Measurements from ENCODE around the gene PLCH1.

PLCH1 gene

DNA sequence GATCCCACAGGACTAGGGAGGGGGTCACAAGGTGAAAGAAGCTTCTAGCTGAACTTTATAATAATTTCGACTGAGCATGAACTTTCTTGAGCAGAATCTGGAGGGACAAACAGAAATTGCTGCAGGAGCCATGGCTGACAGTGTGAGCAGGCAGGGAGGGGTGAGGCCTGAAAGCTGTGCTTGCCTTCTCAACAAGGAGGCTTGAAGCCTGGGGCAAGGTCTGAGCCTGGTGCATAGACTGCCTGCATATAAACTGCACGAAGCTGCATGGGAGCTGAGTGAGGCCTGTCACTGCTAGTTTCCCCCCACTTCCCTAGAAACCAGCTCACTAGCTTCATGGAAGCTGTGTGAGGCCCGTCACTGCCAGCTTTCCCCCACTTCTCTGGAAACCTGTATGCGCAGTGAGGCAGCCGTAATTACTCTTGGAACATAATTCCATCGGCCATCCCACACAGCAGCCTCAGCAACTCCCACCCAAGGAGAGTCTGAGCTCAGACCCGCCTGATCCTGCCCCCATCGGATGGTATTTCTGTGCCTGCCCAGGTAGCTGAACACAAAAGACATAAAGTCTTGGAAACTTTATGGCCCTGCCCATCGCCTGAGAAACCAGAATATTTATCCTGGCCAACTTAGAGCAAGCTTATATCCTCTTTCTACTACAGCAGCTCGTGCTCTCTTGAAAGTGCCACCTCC lies 136.5 kb downstream of the PLCH1 start:
- no peak for DNase-seq

DNA sequence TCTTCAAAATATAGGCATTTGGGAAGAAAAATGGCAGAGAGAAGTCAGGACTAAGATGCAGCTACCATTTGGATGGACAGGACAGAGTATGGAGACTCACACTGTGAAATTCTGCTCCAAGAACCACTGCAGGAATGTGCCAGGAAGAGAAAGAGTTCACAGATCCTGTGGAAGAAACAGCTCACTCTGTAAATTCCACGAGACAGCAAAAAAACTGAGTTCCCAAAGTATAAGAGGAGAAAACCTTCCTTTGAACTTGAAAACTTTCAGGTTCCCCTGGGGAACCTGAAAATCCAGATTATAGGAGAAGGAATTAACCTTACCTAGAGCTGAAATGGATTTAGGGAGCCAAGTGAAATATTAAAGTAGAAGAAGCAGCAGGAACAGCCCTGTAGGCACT lies 137.1 kb downstream of the PLCH1 start:
- DNase-seq = no peak

DNA sequence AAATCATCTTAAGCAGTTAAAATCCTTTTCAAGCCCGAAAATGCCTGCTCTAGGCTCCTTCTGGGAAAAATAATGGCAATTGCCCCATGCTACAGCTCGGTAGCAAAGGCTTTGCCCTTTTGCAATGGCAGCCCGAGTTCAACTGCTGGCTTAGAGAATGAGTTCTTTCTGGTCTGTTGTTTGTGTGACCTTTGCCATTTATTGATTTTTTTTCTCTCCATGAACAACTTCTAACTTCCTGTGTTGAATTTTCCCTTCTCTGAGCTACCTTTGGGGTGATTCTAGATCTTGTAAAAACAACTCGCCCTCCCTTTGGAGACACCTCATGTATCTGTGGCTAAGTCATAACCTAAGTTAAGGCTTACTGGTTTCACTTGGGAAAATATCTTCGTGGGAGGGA lies 139.3 kb downstream of the PLCH1 start:
- DNase-seq = no peak

DNA sequence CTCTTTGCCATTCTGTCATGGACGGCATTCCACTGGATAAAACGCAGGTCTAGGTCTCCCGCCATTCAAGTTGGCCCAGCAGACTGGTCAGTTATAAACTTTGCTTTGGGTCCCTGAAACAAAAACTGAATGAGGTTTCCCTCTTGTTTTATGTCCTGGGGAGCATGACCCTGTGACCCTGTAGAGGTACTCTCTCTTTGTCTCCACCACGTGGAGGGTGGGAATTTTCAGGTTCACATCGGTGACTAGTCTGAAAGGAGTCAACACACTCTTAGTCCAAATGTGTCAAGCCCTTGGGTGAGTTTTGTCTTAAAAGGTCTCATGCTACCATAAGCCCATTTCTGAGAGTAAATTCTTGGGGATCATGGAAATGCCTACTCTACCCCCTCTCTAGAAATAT lies 139.9 kb downstream of the PLCH1 start:
- no peak for DNase-seq

DNA sequence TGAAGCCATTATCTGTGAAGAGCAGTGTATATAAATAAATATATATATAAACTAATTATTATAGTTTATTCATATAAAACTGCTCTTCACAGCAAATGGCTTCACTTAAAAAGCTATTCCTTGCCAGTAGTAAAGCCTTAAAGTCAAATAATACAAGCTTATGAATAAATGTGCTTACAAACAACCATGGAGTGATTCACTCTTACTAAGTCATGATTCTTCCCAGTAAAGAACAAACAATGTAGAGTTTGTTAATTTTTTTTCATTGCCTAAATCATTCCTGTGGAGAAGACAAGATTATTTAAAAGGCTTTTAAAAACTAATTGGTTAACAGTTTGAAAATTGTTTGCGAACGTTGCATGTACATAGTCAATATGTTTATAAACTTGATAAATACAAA lies 140.7 kb downstream of the PLCH1 start:
- DNase-seq = no peak

DNA sequence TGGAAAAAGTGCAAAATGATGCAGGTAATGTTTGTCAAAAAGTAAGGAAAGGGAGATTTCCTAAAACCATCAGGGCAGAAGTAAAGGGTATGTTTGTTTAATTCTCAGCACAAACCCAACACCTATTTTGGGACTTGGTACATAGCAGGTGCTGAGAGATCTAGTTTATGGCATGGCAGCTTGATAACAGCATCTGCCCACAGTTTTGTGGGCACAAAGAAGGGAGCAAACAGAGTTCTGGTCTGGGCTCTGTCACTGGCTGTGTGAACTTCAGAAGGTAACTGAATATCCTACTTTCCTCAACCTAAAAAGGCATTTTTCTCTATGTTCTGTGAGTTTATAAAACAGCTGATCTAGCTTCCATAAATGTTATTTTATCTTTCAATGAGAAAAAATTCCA lies 141.6 kb downstream of the PLCH1 start:
- DNase-seq = no peak

DNA sequence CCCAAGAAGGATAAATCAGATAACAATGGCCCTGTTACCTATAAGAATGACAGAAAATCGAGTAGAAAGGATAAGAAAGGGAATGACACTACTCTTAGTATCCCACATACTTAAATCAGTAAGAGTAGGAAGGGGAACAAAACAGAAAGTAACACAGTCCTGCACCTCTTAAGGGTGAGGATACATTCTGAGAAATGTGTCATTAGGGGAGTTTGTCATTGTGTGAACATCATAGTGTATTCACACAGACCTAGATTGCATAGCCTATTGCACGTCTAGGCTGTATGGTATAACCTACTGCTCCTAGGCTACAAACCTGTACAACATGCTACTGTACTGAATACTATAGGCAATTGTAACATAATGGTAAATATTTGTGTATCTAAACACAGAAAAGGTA lies 142.6 kb downstream of the PLCH1 start:
- DNase-seq = no peak

DNA sequence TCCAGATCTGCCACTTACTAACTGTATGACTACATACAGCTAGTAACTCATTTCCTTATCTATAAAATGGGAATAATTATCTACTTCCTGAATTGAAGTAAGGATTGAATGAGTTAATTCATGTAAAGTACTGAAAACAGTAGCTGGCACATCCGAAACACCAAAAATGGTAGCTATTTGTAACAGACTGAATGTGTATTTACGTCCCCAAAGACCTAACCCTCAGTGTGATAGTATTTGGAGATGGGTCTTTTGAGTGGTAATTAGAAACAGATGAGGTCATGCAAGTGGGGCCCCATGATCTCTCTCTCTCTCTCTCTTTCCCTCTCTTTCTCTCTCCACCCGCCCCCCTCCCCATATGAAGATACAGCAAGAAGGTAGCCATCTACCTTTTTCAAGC lies 146.2 kb downstream of the PLCH1 start:
- DNase-seq = no peak

DNA sequence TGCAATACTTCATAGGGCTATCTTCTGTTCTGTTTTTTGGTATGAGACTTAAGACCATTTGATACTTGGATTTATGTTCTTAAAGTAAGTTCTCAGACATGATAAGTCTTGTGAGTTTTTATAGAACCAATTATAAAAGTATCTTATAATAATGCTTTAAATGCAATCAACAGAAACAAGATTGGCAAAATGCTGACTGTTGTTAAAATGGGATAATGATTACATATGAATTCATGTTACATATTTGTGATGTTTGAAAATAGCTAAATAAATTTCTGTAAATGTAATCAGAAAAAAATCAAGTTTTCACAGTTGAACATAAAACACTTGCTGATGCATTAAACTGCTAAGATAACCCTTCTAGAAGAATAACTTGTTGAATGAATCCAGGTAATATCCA lies 148.3 kb downstream of the PLCH1 start:
- DNase-seq = no peak

DNA sequence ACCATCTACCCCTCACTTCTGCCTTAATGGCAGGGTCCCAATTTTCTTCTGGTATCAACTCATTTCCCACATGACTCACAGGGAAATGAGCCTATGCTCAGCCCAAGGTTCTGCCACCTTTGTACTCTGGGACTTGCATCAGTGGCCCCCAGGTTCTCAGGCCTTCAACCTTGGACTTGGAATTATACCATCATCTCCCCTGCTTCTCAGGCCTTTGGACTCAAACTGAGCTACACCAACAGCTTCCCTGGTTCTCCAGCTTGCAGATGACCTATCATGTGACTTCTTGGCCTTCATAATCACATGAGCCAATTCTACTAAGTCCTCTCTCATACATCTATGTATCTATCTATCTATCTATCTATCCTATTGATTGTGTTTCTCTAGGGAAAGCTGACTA lies 149.5 kb downstream of the PLCH1 start:
- no peak for DNase-seq

DNA sequence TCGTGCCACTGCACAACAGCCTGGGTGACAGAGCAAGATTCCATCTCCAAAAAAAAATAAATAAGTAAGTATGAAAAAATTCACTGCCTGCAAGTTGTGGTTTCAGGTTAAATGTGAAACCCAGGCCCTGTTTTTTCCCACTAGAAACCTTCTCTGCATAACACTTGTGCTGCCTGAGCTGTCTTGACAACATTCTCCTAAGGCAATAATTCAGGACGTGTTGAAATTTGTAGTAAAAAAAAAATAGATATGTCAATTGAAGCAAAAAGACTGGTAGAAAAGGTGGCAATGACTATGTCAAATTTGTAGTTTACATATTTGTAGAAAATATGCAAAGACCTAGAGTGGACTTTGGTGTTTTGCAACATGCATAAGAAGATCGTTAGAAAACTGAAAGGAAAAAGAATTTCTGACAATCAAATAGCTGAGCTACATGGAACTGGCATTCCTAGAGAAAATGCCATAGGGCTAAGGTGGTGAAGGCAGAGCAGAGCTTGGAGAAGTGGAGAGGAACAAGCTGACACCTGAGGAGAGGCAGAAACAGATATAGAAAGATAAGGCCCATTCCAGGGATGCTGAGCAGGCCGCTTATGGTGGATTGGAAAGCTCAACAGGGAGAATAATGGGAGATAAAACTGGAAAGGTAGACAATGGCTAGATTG lies 150.2 kb downstream of the PLCH1 start:
- DNase-seq = no peak

DNA sequence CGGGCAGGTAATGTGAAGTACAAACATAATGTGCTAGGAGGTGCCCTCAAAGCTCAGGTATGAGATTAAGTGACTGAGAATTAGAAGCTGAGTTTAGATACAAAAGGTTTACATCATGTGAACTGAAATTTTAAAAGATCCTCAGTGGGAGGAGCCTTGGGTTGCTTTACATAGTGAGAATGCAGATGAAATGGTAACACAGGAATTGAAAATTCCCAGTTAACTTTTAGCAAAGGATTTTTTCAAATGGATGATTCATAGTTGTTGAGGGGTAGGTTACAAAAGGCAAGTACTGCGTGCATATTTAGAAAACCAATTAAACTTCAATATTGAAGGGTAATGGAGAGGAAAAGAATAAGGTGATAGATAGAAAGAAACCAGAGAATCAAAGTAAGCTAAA lies 157.3 kb downstream of the PLCH1 start:
- no peak for DNase-seq

DNA sequence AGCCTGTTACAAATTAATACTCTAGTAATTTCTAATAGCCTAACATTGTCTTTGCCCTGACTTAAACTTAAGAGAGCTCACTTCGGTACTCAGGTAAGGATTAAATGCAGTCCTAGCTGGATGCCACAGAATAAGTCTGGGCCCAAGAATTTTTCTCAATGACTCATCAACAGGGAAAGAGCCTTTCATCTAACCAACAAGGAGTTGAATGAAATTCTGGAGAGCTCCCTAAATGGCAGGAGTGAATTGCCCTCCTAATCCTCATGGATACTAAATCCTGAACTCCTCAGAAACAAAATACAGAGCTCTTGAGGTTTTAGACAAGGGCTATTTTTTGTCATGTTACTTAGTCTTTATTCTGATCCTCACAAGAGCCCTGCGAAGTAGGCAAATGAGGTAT lies 159.5 kb downstream of the PLCH1 start:
- DNase-seq = no peak

DNA sequence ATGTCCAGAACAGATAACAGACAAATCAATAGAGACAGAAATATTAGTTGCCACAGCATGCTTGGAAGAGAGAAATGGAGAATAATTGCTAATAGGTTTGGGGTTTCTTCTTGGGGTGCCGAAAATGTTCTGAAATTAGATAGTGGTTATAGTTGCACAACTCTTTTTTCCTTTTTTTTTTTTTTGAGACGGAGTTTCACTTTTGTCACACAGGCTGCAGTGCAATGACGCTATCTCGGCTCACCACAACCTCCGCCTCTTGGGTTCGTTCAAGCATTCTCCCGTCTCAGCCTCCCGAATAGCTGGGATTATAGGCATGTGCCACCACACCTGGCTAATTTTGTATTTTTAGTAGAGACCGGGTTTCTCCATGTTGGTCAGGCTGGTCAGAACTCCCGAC lies 163.3 kb downstream of the PLCH1 start:
- no peak for DNase-seq

DNA sequence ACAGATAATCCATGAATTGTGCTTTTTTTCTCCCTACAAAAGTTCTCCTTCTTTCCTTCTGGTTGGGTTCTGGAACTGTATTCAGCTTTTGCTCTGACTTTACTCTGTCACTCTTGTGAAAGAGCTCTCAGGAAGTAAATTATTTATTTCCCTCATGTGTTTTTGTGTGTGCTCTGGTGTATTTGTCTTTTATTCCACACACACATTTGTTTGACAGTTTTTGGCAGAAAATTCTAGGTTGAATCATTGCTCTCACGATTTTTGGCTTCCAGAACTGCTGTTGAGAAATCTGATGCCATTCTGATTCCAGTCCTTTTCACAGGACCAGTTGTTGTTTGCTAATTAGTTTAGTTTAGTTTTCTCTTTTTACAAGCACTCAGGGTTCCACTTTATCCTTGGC lies 172.8 kb downstream of the PLCH1 start:
- no peak for DNase-seq

DNA sequence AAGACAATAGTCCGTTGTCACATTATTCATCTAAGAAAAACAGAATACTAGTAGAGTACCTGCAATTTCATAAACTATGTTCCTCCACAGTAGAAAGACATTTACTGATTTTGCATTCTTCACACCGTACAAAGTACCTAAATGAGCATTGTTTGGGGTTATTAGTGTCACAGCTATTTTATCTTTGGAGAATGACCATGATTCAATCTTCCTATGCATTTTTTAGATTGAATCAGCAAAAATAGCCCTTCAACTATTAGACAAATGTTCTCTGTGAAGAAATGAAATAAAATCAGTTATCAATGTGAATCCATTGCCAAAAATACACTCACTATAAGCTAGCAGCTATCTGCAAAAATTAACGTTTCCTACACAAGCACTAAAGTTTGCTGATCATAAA lies 176.6 kb downstream of the PLCH1 start:
- no peak for DNase-seq

DNA sequence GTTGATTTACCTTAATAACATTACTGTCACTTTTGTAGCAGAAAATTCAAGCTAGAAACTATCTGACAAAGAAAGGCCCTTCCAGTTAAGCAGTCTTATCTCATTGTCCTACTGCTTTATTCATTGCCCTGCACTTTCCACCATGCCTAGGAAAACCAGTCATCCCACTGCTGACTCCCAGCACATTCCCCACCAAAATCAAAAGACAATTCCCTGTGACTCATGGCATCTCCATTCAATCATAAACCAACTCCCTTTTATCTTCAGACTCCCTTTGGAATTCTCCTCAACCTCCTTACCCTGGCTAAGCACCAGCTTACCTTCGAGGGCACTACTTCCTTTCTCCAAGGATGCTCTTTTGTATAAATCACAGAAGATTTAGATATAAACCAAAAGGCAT lies 184.3 kb downstream of the PLCH1 start:
- no peak for DNase-seq

DNA sequence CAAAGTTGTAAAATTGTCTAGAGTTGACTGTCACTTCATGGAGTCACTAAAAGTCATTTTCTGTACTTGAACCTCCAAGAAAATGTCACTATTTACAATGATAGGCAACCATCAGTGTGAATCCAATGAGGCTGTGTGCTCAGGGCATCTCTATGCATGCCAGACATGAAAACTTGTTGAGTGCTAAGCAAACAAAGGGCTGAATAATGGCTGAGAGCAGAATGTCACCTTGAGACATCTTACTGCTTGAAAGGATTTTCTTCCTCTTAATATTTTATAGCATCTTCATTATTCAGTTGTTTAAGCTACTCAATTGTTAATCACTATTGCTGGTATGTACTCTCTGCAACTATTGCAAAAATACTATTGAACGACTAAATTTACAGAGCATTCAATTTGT lies 184.7 kb downstream of the PLCH1 start:
- no peak for DNase-seq

DNA sequence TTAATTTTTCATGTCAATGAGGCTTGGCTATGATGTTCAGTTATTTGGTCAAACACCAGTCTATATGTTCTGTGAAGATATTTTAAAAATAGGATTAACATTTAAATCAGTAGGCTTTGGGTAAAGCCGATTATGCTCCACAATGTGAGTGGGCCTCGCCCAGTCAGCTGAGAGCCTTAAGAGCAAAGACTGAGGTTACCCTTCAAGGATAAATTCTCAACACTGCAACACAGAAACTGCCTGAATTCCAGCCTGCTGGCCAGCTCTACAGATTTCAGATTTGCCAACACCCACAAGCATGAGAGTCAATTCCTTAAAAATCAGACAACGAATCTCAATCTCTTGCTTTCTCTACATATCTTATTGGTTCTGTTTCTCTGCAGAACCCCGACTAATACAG lies 188.3 kb downstream of the PLCH1 start:
- no peak for DNase-seq

DNA sequence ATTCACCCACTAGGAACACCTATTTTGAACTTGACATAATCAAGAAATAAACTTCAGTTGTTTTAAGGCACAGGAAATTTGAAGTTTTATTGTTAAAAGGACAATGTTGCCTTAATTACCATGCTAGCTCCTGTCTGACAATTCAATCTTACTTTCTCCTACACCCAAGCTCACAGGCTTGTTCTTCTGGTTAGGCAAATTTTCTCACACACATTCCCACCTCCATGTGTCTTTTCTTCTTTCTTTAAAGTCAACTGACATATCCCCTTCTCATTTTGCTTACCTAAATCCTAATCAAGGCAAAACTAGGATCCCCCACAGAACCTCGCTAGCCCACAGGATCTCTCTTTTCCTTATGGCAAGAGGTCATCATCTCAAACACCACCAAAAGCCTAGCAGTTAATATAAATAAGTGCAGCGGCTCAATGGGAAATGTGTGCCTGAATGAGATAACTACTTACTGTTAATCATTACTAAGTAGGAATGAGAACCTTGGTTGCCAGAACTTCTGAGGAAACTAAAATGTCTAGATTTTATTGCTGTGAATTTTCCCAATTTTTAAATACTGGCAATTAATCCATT lies 189.3 kb downstream of the PLCH1 start:
- no peak for DNase-seq

DNA sequence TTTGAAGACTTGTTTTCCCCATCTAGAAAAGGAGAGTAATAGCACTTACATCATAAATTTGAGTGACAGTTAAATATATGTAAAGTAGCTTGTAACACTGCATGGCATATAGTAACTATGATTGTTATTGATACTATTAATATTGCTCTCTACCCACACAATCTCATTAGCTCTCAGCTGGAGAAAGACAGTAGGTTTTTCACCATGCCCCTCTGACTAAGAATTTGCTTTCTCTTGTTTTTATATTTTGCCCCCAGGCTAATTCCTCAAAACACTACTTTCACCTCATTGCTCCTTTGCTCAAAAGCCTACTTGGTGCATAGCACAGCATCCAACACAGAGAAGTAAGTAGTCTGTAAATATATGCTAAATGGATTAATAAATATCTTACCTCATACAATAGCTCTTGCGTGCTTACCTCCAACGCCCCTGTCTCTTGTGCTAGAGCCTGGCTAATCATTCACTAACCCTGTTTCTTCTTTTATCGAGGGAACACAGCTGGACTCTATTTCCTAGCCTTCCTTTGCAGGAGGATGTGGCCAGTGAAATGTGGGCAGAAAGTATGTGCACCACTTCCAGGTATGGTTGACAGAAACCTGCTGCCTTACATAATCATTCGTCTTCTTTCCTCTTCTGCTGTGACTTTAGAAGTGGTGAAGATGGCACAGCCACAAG lies 190.0 kb downstream of the PLCH1 start:
- no peak for DNase-seq

DNA sequence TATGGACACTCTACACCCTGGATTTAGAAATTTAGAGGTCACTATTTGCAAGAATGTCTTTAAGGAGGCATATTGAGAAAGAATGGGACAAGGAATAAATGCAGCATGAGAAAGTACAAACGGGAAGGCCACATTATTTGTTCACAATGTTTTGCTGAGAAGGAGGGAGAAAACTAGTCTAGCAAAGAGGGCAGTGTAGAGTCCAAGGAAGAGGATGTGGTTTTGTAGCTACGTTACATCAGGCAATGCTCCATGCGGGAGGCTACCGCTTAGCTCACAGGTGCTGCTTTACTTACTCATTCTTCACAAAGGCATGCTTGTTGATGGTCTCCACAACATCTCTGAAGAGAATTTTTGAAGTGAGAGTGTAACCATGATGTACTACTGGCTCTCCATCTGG lies 191.1 kb downstream of the PLCH1 start:
- no peak for DNase-seq

DNA sequence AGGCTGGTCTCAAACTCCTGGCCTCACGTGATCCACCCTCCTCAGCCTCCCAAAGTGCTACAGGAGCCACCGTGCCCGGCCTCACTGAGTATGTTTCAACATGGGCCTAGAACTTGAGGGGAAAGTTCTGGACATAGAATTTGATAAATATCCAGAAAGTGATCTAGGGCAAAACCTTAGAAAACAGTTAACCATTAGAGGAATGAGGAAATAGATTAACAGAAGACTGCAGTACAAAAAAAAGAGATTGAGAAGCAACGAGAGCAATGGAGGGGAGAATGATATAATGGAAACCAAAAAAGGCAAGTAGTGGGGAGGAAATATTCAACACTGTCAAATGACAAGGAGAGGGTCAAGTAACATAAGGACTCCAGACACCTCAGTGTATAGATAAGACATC lies 191.5 kb downstream of the PLCH1 start:
- DNase-seq = no peak
